ENCODE measurements around the gene IGFALS.
"Not testable (repeated sequence)": the region's sequence is repeated elsewhere in the genome, so short reads cannot be mapped to it uniquely, and the experiment has no call there.

IGFALS gene

DNA sequence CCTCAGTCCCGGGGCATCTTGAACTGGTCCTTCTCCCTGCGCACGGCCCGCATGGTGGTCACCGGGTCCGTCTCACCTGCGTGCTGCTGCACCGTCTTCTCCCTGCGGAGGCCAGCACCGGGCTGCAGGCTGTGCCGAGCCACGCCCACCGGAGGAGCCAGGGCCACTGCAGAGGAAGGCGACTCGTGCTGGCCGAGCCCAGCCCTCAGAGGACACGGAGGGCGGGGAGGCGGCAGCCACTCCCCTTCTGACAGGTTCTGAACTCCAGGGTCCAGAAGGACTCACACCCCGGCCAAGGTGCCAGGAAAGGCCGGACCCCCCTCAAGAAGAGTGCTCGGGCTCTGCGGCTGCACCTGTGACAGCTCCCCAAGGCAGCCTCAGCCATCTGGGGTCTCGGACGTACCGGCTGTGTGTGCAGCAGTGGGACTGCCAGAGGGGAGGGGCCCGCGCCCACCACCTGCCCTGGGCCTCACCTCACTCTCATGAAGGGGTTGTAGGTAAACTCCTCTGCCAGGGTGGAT, 15.8 kb upstream of the IGFALS start:
- Histone ChIP-seq H3K36me3 (ENCODE audit: insufficient read depth, low read length) (peaks cover 48% of the 10 kb centered on the region), H3K27me3 (ENCODE audit: insufficient read depth, low read length, poor library complexity) (no peaks in the 10 kb centered on the region), H2AFZ (ENCODE audit: low read depth, low read length) (no peak overlapping the region), H3K4me2 (ENCODE audit: insufficient read depth, low read length) (no peak overlapping the region), H3K9me3 (ENCODE audit: insufficient read depth, low read length, severe bottlenecking) (no peaks in the 10 kb centered on the region), H3K9ac (ENCODE audit: low read depth, low read length) (no peak overlapping the region), H3K79me2 (ENCODE audit: insufficient read depth, low read length) (no peaks in the 10 kb centered on the region), H3K27ac (ENCODE audit: low read length) (no peak overlapping the region), H4K20me1 (ENCODE audit: insufficient read depth, low read length) (no peaks in the 10 kb centered on the region), H3K4me3 (ENCODE audit: low read depth in 1 of 2, low read length in 2 of 2) (no peak overlapping the region), H3K4me1 (ENCODE audit: insufficient read depth, low read length) (no peaks in the 10 kb centered on the region)
- no peak for TF ChIP-seq CTCF (IDR thresholded peaks at IDR 0.05; ENCODE audit: borderline replicate concordance, extremely low read depth, low read length, poor library complexity, severe bottlenecking)
- TF ChIP-seq EZH2 (IDR thresholded peaks at IDR 0.05; ENCODE audit: borderline replicate concordance, low read depth, low read length, severe bottlenecking): no peak
- ATAC-seq (ENCODE audit: insufficient read depth, low read depth) (no peak), DNase-seq (no peak)

DNA sequence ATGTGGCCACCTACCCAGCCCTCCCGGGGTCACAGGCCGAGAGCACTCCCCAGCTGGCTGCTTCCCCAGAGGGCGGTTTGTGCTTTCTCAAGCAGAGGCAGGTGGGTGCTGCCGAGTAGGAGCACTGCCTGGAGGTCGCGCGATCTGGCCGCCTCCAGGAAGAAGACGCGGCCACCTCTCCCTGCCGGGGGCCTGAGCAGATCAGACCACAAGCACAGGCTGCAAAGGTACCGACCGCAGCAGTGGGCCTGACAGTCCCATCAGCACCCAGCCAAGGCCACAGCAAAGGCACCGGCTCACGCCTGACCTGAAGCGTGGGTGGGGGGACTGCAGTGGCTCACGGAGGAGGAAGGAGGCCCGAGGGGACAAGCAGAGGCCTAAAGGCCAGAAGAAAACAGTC, 15.2 kb upstream of the IGFALS start:
- H3K36me3 ChIP-seq (ENCODE audit: insufficient read depth, low read length): peaks cover 44% of the 10 kb centered on the region
- no peak for DNase-seq
- TF ChIP-seq EZH2 (IDR thresholded peaks at IDR 0.05; ENCODE audit: borderline replicate concordance, low read depth, low read length, severe bottlenecking) (no peak), CTCF (IDR thresholded peaks at IDR 0.05; ENCODE audit: borderline replicate concordance, extremely low read depth, low read length, poor library complexity, severe bottlenecking) (no peak)
- no peak overlapping the region for H3K4me2 ChIP-seq (ENCODE audit: insufficient read depth, low read length)
- no peak overlapping the region for H3K27ac ChIP-seq (ENCODE audit: low read length)
- no peaks in the 10 kb centered on the region for H3K79me2 ChIP-seq (ENCODE audit: insufficient read depth, low read length)
- no peak overlapping the region for H2AFZ ChIP-seq (ENCODE audit: low read depth, low read length)
- H3K27me3 ChIP-seq (ENCODE audit: insufficient read depth, low read length, poor library complexity): no peaks in the 10 kb centered on the region
- H3K9me3 ChIP-seq (ENCODE audit: insufficient read depth, low read length, severe bottlenecking): no peaks in the 10 kb centered on the region
- H4K20me1 ChIP-seq (ENCODE audit: insufficient read depth, low read length): no peaks in the 10 kb centered on the region
- H3K4me1 ChIP-seq (ENCODE audit: insufficient read depth, low read length): no peaks in the 10 kb centered on the region
- no peak for ATAC-seq (ENCODE audit: insufficient read depth, low read depth)
- no peak overlapping the region for H3K9ac ChIP-seq (ENCODE audit: low read depth, low read length)
- H3K4me3 ChIP-seq (ENCODE audit: low read depth in 1 of 2, low read length in 2 of 2): no peak overlapping the region

- Histone ChIP-seq H4K20me1 (ENCODE audit: insufficient read depth, low read length) (no peaks in the 10 kb centered on the region), H3K27ac (ENCODE audit: low read length) (no peak overlapping the region), H3K36me3 (ENCODE audit: insufficient read depth, low read length) (peaks cover 35% of the 10 kb centered on the region), H2AFZ (ENCODE audit: low read depth, low read length) (no peak overlapping the region), H3K4me2 (ENCODE audit: insufficient read depth, low read length) (no peak overlapping the region), H3K4me3 (ENCODE audit: low read depth in 1 of 2, low read length in 2 of 2) (no peak overlapping the region), H3K27me3 (ENCODE audit: insufficient read depth, low read length, poor library complexity) (no peaks in the 10 kb centered on the region), H3K79me2 (ENCODE audit: insufficient read depth, low read length) (no peaks in the 10 kb centered on the region), H3K4me1 (ENCODE audit: insufficient read depth, low read length) (no peaks in the 10 kb centered on the region), H3K9me3 (ENCODE audit: insufficient read depth, low read length, severe bottlenecking) (no peaks in the 10 kb centered on the region), H3K9ac (ENCODE audit: low read depth, low read length) (no peak overlapping the region)
- no peak for DNase-seq
- ATAC-seq (ENCODE audit: insufficient read depth, low read depth): no peak
- TF ChIP-seq EZH2 (IDR thresholded peaks at IDR 0.05; ENCODE audit: borderline replicate concordance, low read depth, low read length, severe bottlenecking): no peak
Observed at GRCh38 chr16:1807626-1808025, 14.1 kb upstream of the IGFALS start.

GRCh38 chr16:1800701-1801100, 7.2 kb upstream of the IGFALS start:
- Histone ChIP-seq H3K9ac (ENCODE audit: low read depth, low read length) (no peak overlapping the region), H3K4me2 (ENCODE audit: insufficient read depth, low read length) (no peak overlapping the region), H3K79me2 (ENCODE audit: insufficient read depth, low read length) (no peaks in the 10 kb centered on the region), H3K9me3 (ENCODE audit: insufficient read depth, low read length, severe bottlenecking) (peaks cover 7% of the 10 kb centered on the region), H3K27me3 (ENCODE audit: insufficient read depth, low read length, poor library complexity) (no peaks in the 10 kb centered on the region), H3K4me3 (ENCODE audit: low read depth in 1 of 2, low read length in 2 of 2) (no peak overlapping the region), H4K20me1 (ENCODE audit: insufficient read depth, low read length) (no peaks in the 10 kb centered on the region), H3K36me3 (ENCODE audit: insufficient read depth, low read length) (no peaks in the 10 kb centered on the region), H2AFZ (ENCODE audit: low read depth, low read length) (no peak overlapping the region), H3K27ac (ENCODE audit: low read length) (no peak overlapping the region), H3K4me1 (ENCODE audit: insufficient read depth, low read length) (no peaks in the 10 kb centered on the region)
- ATAC-seq (ENCODE audit: insufficient read depth, low read depth): no peak
- TF ChIP-seq EZH2 (IDR thresholded peaks at IDR 0.05; ENCODE audit: borderline replicate concordance, low read depth, low read length, severe bottlenecking) (no peak), CTCF (IDR thresholded peaks at IDR 0.05; ENCODE audit: borderline replicate concordance, extremely low read depth, low read length, poor library complexity, severe bottlenecking) (no peak)
- DNase-seq: no peak

DNA sequence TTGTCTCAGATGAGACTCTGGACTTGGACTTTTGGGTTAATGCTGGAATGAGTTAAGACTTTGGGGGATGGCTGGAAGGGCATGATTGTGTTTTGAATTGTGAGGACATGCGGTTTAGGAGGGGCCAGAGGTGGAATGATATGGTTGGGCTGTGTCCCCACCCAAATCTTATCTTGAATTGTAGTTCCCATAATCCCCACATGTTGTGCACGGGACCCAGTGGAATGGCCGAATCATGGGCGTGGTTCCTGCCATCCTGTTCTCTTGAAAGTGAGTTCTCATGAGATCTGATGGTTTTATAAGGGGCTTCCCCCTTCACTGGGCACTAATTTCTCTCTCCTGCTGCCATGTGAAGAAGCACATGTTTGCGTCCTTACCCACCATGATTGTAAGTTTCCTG, 5.8 kb upstream of the IGFALS start:
- not testable (repeated sequence) for H4K20me1 ChIP-seq (ENCODE audit: insufficient read depth, low read length); H3K4me1 ChIP-seq (ENCODE audit: insufficient read depth, low read length); H3K4me3 ChIP-seq (ENCODE audit: low read depth in 1 of 2, low read length in 2 of 2); H2AFZ ChIP-seq (ENCODE audit: low read depth, low read length); H3K9me3 ChIP-seq (ENCODE audit: insufficient read depth, low read length, severe bottlenecking); H3K4me2 ChIP-seq (ENCODE audit: insufficient read depth, low read length); H3K27ac ChIP-seq (ENCODE audit: low read length); H3K79me2 ChIP-seq (ENCODE audit: insufficient read depth, low read length); H3K27me3 ChIP-seq (ENCODE audit: insufficient read depth, low read length, poor library complexity); H3K9ac ChIP-seq (ENCODE audit: low read depth, low read length); ATAC-seq (ENCODE audit: insufficient read depth, low read depth); DNase-seq; H3K36me3 ChIP-seq (ENCODE audit: insufficient read depth, low read length)
